DND-41 (cell line): ENCODE measurements around the gene CYP8B1.

Experiments
- ATAC-seq: fragments of 200-7000 bp; cut with Tn5 transposase; 3 replicates; pipeline ENCODE4 v1.9.1; 2021; ENCODE audit warnings: low read depth; ENCODE audit not compliant: insufficient read depth
- DNase-seq: peaks from one replicate; pipeline ENCODE4 v3.0.0-alpha.2; 2020
- H2AFZ ChIP-seq: 2 replicates; pipeline ENCODE4 v1.6.0; 2012; ENCODE audit warnings: low read depth, low read length
- H3K27ac ChIP-seq: 2 replicates; pipeline ENCODE4 v1.5.1; 2012; ENCODE audit warnings: low read length, inconsistent platforms
- H3K27me3 ChIP-seq: fragments of 200-600 bp; sonication (generic); 2 replicates; pipeline ENCODE4 v1.6.0; 2012; ENCODE audit warnings: low read length, mild to moderate bottlenecking, inconsistent platforms; ENCODE audit not compliant: insufficient read depth, poor library complexity
- H3K36me3 ChIP-seq: 2 replicates; pipeline ENCODE4 v1.5.1; 2012; ENCODE audit warnings: low read length, inconsistent platforms; ENCODE audit not compliant: insufficient read depth
- H3K4me1 ChIP-seq: 2 replicates; pipeline ENCODE4 v1.5.1; 2012; ENCODE audit warnings: mild to moderate bottlenecking, low read length; ENCODE audit not compliant: insufficient read depth
- H3K4me2 ChIP-seq: 2 replicates; pipeline ENCODE4 v1.6.0; 2012; ENCODE audit warnings: mild to moderate bottlenecking, moderate library complexity, low read length, inconsistent platforms; ENCODE audit not compliant: insufficient read depth
- H3K4me3 ChIP-seq, 2 experiments: fragments of 200-600 bp in 1 of 2; shearing (Covaris generic) in 1 of 2; 2 replicates each; pipeline ENCODE4 v1.5.1; 2012 to 2016; ENCODE audit warnings: inconsistent platforms in 2 of 2, low read length in 2 of 2, mild to moderate bottlenecking in 2 of 2, low read depth in 1 of 2, moderate library complexity in 1 of 2
- H3K79me2 ChIP-seq: 2 replicates; pipeline ENCODE4 v1.6.0; 2012; ENCODE audit warnings: low read length, inconsistent platforms; ENCODE audit not compliant: insufficient read depth
- H3K9ac ChIP-seq: 2 replicates; pipeline ENCODE4 v1.6.0; 2012; ENCODE audit warnings: low read depth, mild to moderate bottlenecking, inconsistent platforms, low read length, moderate library complexity
- H3K9me3 ChIP-seq: 2 replicates; pipeline ENCODE4 v1.5.1; 2012; ENCODE audit warnings: low read length, moderate library complexity, mild to moderate bottlenecking, inconsistent platforms; ENCODE audit not compliant: insufficient read depth, severe bottlenecking
- H4K20me1 ChIP-seq: 2 replicates; pipeline ENCODE4 v1.6.0; 2012; ENCODE audit warnings: low read length; ENCODE audit not compliant: insufficient read depth
- CTCF ChIP-seq: IDR thresholded peaks from 2 replicates; pipeline ENCODE4 v1.5.1; 2012; ENCODE audit warnings: borderline replicate concordance, low read length, moderate library complexity, mild to moderate bottlenecking; ENCODE audit not compliant: poor library complexity, severe bottlenecking; ENCODE audit errors: extremely low read depth
- EZH2 ChIP-seq: IDR thresholded peaks from 3 replicates; pipeline ENCODE4 v1.6.1; 2012; ENCODE audit warnings: borderline replicate concordance, low read depth, mild to moderate bottlenecking, moderate library complexity, low read length, inconsistent platforms; ENCODE audit not compliant: severe bottlenecking

Gene CYP8B1, protein sequence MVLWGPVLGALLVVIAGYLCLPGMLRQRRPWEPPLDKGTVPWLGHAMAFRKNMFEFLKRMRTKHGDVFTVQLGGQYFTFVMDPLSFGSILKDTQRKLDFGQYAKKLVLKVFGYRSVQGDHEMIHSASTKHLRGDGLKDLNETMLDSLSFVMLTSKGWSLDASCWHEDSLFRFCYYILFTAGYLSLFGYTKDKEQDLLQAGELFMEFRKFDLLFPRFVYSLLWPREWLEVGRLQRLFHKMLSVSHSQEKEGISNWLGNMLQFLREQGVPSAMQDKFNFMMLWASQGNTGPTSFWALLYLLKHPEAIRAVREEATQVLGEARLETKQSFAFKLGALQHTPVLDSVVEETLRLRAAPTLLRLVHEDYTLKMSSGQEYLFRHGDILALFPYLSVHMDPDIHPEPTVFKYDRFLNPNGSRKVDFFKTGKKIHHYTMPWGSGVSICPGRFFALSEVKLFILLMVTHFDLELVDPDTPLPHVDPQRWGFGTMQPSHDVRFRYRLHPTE

GRCh38 chr3:42875325-42876151 is at the start of gene CYP8B1:
Gene CYP8B1, minus strand, starts transcription at chr3:42875879. Its CDS starts 63 bp downstream, at chr3:42875816.
- no peaks in the 10 kb centered on the region for H3K79me2 ChIP-seq
- H3K36me3 ChIP-seq: no peaks in the 10 kb centered on the region
- H4K20me1 ChIP-seq: no peaks in the 10 kb centered on the region
- no peaks in the 10 kb centered on the region for H3K9me3 ChIP-seq
- TF ChIP-seq CTCF (no peak), EZH2 (no peak)
- H3K4me3 ChIP-seq: no peak within 1 kb of the TSS
- H3K4me2 ChIP-seq: no peak within 1 kb of the TSS
- H3K9ac ChIP-seq: no peak within 1 kb of the TSS
- DNase-seq (no peak), ATAC-seq (no peak)
- H3K27ac ChIP-seq: no peak within 1 kb of the TSS
- H3K27me3 ChIP-seq: peaks cover 19% of the 10 kb centered on the region
- H3K4me1 ChIP-seq: peaks cover 3% of the 10 kb centered on the region
- no peak within 1 kb of the TSS for H2AFZ ChIP-seq

- Histone ChIP-seq H2AFZ (no peak overlapping the region), H3K4me1 (no peaks in the 10 kb centered on the region), H3K9ac (no peak overlapping the region), H3K79me2 (no peaks in the 10 kb centered on the region), H3K4me3 (no peak overlapping the region), H4K20me1 (no peaks in the 10 kb centered on the region), H3K27me3 (no peaks in the 10 kb centered on the region), H3K36me3 (no peaks in the 10 kb centered on the region), H3K9me3 (no peaks in the 10 kb centered on the region), H3K4me2 (no peak overlapping the region), H3K27ac (no peak overlapping the region)
- ATAC-seq: no peak
- DNase-seq: no peak
- TF ChIP-seq CTCF (no peak), EZH2 (no peak)
Measured at GRCh38 chr3:42923606-42924005, 47.9 kb upstream of the CYP8B1 start.

GRCh38 chr3:42914771-42915515 is 39.3 kb upstream of the CYP8B1 start:
- H3K27me3 ChIP-seq: no peaks in the 10 kb centered on the region
- H3K36me3 ChIP-seq: no peaks in the 10 kb centered on the region
- no peaks in the 10 kb centered on the region for H3K4me1 ChIP-seq
- H4K20me1 ChIP-seq: no peaks in the 10 kb centered on the region
- H2AFZ ChIP-seq: no peak overlapping the region
- no peak overlapping the region for H3K27ac ChIP-seq
- H3K9ac ChIP-seq: no peak overlapping the region
- TF ChIP-seq EZH2: no peak
- TF ChIP-seq CTCF: no peak
- H3K4me2 ChIP-seq: no peak overlapping the region
- ATAC-seq (no peak), DNase-seq (no peak)
- no peak overlapping the region for H3K4me3 ChIP-seq
- peaks cover 25% of the 10 kb centered on the region for H3K9me3 ChIP-seq
- no peaks in the 10 kb centered on the region for H3K79me2 ChIP-seq
